Neutrophil (primary cell): ENCODE measurements around the gene ZBTB42.
A peak's percentile ranks its signal among the peaks of the same experiment; 100 is the strongest.
"Not testable (repeated sequence)": the region's sequence is repeated elsewhere in the genome, so short reads cannot be mapped to it uniquely, and the experiment has no call there.

Source experiments
- H3K27ac ChIP-seq: fragments of 200-600 bp; sonication (generic); 2 replicates; pipeline ENCODE4 v1.5.1; 2016; ENCODE audit warnings: mild to moderate bottlenecking, moderate library complexity
- H3K27me3 ChIP-seq: fragments of 200-600 bp; sonication (generic); 2 replicates; pipeline ENCODE4 v1.6.0; 2016; ENCODE audit warnings: mild to moderate bottlenecking
- H3K36me3 ChIP-seq: fragments of 200-600 bp; sonication (generic); 2 replicates; pipeline ENCODE4 v1.5.1; 2017
- H3K4me1 ChIP-seq, 2 experiments: fragments of 200-600 bp in 1 of 2; sonication (generic) in 1 of 2; 1 replicate in 1 of 2; 2 replicates in 1 of 2; pipeline versions ENCODE4 v1.5.1 to v1.6.1; 2013 to 2016; ENCODE audit warnings: low read depth in 1 of 2, low read length in 1 of 2, mild to moderate bottlenecking in 1 of 2, moderate library complexity in 1 of 2; ENCODE audit not compliant: control insufficient read depth in 1 of 2, insufficient read depth in 1 of 2
- H3K4me3 ChIP-seq, 2 experiments: fragments of 200-600 bp in 1 of 2; sonication (generic) in 1 of 2; 1 replicate in 1 of 2; 2 replicates in 1 of 2; pipeline ENCODE4 v1.5.1; 2013 to 2016; ENCODE audit warnings: low read depth in 1 of 2, low read length in 1 of 2, mild to moderate bottlenecking in 1 of 2, moderate library complexity in 1 of 2
- H3K9me3 ChIP-seq: fragments of 200-600 bp; sonication (generic); 2 replicates; pipeline ENCODE4 v1.5.1; 2016
- CTCF ChIP-seq: fragments of 200-600 bp; sonication (generic); IDR thresholded peaks from 2 replicates; pipeline ENCODE4 v1.5.1; 2016; ENCODE audit warnings: antibody characterized with exemption

ZBTB42 gene

GRCh38 chr14:104810316-104810715 is 9.4 kb downstream of the ZBTB42 start:
- Histone ChIP-seq H3K36me3 (no peaks in the 10 kb centered on the region), H3K4me1 (peaks cover 4 to 6% of the 10 kb centered on the region in 2 experiments), H3K27me3 (no peaks in the 10 kb centered on the region), H3K9me3 (no peaks in the 10 kb centered on the region), H3K27ac (no peak overlapping the region), H3K4me3 (no peak overlapping the region)
- TF ChIP-seq CTCF, result no peak

- TF ChIP-seq CTCF, result no peak
- Histone ChIP-seq H3K9me3 (no peaks in the 10 kb centered on the region), H3K27ac (no peak overlapping the region), H3K36me3 (no peaks in the 10 kb centered on the region), H3K4me1 (peaks cover 13 to 15% of the 10 kb centered on the region in 2 experiments), H3K27me3 (no peaks in the 10 kb centered on the region), H3K4me3 (no peak overlapping the region)
Measured at GRCh38 chr14:104813286-104813685, 12.4 kb downstream of the ZBTB42 start.

- H3K27me3 ChIP-seq, H3K36me3 ChIP-seq, H3K9me3 ChIP-seq, H3K4me3 ChIP-seq, H3K27ac ChIP-seq: not testable (repeated sequence)
- H3K4me1 ChIP-seq, result peaks cover 13 to 15% of the 10 kb centered on the region in 2 experiments
Measured at GRCh38 chr14:104814701-104815100, 13.8 kb downstream of the ZBTB42 start.

GRCh38 chr14:104816616-104816884 is 15.6 kb downstream of the ZBTB42 start:
- no peaks in the 10 kb centered on the region for H3K36me3 ChIP-seq
- peak overlapping the region; percentile 73 for H3K27ac ChIP-seq
- TF ChIP-seq CTCF, result no peak
- H3K4me1 ChIP-seq, result peaks cover 13 to 15% of the 10 kb centered on the region in 2 experiments
- H3K27me3 ChIP-seq, result no peaks in the 10 kb centered on the region
- H3K4me3 ChIP-seq, result peak overlapping the region; percentile 73 to 79
- no peaks in the 10 kb centered on the region for H3K9me3 ChIP-seq

GRCh38 chr14:104817930-104818713 is 17.2 kb downstream of the ZBTB42 start:
- H3K27ac ChIP-seq, result no peak overlapping the region
- H3K36me3 ChIP-seq, result no peaks in the 10 kb centered on the region
- H3K4me1 ChIP-seq, result peaks cover 13 to 15% of the 10 kb centered on the region in 2 experiments
- no peak overlapping the region for H3K4me3 ChIP-seq
- no peak for TF ChIP-seq CTCF
- H3K27me3 ChIP-seq, result no peaks in the 10 kb centered on the region
- H3K9me3 ChIP-seq, result no peaks in the 10 kb centered on the region

- H3K36me3 ChIP-seq, result no peaks in the 10 kb centered on the region
- no peak for TF ChIP-seq CTCF
- H3K4me1 ChIP-seq, result peaks cover 13 to 15% of the 10 kb centered on the region in 2 experiments
- no peaks in the 10 kb centered on the region for H3K27me3 ChIP-seq
- no peak overlapping the region for H3K27ac ChIP-seq
- H3K9me3 ChIP-seq, result no peaks in the 10 kb centered on the region
- H3K4me3 ChIP-seq, result no peak overlapping the region
Measured at GRCh38 chr14:104818714-104819161, 17.8 kb downstream of the ZBTB42 start.
